HG02571 (cell line): ENCODE results near the gene ATOX1.
"Not testable (repeated sequence)": the region's sequence is repeated elsewhere in the genome, so short reads cannot be mapped to it uniquely, and the experiment has no call there.

Experiments
- ATAC-seq: cut with Tn5 transposase; IDR thresholded peaks from one replicate; pipeline ENCODE4 v1.9.1; 2021; ENCODE audit warnings: mild to moderate bottlenecking, moderate library complexity; ENCODE audit not compliant: unreplicated experiment

The ATOX1 gene, protein sequence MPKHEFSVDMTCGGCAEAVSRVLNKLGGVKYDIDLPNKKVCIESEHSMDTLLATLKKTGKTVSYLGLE

DNA sequence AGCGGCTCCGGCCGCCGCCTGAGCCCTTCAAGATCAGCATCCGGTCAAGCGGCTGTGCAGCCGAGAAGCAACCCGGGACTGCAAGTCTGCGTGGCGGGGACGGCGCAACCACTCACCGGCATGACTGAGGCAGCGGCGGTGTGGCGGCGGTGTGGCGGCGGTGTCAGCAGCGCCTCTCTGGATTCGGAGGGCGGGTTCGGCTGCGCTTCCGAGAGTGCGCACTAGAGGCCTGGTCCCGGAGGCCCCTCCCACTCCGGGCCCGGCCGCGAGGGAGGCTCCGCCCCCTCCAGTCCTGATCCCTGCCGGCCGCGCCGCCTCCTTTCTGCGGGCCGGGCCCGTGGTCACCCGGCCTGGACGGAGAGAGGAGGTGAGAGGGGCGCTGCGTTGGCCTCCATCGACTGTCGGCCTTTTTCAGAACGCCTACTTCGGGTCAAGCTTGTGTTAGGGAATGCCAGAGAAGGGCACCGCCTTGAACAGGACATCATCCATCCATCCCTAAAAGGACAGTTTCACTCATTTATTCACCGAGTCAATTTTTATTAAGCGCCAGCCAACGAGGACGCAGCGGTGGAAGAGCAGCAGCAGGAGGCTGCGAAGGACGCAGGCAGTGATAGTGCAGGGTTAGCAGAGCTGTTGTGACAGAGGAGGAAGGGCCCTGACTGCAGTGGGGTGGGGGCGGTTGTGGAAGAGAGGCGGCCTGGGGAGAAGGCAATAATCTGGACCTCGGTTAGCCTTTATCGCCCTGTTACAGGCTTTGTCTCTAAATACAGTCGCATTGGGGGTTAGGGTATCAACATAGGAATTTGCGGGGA, at the start of gene ATOX1:
Gene ATOX1, minus strand, starts transcription at position 202 of the 812 bp plus-strand sequence. Its CDS starts 80 bp downstream, at position 122.
- peak; percentile 97 for ATAC-seq

DNA sequence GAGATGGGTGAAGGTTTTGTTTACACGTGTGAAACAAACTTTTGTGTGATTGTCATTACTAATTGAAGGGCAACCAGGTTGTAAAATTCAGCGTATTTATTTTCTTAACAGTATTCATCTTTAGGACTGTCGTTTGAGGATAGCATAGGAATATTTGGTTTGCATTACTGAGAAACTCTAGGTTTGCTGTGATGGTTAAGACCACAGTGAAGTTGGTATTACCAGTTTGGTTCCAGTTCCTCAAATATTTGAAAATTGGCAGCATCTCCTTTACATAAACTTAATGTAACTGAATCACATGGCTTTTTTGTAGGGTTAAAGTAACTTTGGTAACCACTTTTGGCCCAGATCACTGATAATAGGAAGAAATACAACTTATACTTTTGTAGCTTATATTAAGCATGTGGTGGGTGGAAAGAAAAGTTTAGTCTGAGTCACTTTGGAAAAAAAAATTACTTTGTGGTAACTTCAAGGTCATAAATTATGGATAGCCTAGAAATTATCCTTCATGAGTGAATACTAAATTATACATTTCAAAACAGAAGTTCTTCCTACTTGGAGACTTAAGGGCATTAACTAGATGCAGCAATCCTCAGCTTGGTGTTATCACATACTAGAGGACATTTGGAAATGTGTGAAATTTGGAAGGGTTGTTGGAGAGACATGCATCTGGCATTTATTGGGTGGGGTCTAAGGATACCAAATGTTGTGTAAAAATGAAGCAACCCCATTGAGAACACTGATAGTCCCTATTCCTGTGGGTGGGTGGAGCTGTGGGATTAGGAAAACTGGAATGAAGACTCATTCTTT, 47.2 kb upstream of the ATOX1 start:
- ATAC-seq = no peak

DNA sequence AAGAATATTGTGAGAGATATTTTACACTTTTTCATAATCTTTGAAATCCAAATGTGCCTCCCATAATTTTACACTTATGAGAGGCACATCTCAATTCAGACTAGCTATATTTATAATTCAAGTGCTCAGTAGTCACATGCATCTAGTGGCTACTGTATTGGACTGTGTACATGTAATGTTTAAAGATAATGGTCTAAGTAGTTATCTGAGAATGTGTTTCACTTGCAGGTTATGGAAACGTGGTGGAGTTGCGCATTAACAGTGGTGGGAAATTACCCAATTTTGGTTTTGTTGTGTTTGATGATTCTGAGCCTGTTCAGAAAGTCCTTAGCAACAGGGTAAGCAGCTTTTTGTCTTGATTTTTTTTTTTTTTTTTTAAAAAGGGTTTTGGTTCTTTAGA, 42.1 kb upstream of the ATOX1 start:
- no peak for ATAC-seq

DNA sequence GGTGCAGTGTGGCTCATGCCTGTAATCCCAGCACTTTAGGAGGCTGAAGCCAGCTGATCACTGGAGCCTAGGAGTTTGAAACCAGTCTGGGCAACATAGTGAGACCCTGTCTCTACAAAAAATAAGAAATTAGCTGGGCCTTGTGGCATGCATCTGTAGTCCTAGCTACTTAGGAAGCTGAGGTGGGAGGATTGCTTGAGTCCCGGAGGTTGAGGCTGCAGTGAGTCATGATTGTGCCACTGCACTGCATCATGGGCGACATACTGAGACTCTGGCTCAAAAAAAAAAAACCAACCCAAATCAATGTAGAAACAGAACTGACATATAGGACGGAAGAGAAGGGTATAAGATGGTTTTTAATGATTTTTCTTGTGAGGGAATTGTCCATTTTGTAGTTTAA, 41.0 kb upstream of the ATOX1 start:
- no peak for ATAC-seq

DNA sequence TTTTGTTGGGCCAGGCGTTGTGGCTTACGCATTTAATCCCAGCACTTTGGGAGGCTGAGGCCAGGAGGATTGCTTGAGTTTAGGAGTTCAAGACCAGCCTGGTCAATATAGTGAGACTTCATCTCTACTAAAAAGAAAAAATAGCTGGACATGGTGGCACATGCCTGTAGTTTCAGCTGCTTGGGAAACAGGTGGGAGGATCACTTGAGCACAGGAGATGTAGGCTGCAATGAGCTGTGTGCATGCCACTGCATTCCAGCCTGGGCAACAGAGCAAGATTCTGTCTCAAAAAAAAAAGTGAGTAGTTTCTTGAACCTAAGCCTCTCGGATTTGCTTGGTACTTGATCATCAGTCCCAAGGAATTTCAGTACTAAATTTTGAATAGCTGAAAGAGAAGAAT, 40.2 kb upstream of the ATOX1 start:
- ATAC-seq = no peak

DNA sequence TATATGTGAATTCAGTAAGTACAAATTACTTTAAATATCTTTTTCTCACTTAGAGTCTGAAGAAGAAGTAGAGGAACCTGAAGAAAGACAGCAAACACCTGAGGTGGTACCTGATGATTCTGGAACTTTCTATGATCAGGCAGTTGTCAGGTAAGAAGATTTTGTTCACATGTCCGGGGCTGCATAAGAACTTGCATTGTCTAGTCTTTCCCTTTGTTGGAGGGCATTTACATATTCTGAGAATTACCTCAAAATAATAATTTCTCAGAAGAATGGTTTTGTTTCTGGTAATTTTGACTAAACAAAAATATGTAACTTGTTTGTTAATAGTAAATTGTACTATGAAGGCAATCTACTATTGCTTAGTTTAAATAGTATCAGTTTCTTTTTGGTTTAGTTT, 37.0 kb upstream of the ATOX1 start:
- no peak for ATAC-seq

DNA sequence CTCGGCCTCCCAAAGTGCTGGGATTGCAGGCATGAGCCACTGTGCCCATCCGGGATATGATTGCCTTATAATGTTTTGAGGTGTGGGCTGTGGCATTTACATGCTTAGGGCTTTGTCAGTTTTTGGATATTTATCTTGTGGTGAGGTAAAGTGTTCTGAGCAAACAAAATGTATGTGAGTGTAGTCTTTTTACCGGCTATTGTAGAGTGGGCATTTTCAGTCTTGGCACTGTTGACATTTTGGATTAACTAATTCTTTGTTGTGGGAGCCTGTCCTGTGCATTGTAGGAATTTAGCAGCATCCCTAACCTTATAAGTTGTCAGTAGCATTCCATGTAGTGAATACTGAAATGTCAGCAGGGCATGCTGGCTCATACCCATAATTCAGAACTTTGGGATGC, 34.9 kb upstream of the ATOX1 start:
- no peak for ATAC-seq

DNA sequence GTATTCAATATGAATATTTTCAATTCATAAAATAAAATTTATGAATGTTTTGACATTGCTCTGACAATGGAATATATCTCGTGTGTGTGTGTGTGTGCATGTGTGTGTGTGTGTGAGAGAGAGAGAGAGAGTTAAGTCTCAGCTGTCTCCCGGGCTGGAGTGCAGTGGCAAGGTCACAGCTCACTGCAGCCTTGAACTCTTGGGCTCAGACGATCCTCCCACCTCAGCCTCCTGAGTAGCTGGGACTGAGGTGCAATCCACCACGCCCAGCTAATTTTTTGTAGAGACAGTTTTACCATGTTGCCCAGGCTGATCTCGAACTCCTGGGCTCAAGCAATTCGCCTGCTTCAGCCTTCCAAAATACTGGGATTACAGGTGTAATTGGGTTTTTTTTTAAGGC, 29.4 kb upstream of the ATOX1 start:
- ATAC-seq = no peak

DNA sequence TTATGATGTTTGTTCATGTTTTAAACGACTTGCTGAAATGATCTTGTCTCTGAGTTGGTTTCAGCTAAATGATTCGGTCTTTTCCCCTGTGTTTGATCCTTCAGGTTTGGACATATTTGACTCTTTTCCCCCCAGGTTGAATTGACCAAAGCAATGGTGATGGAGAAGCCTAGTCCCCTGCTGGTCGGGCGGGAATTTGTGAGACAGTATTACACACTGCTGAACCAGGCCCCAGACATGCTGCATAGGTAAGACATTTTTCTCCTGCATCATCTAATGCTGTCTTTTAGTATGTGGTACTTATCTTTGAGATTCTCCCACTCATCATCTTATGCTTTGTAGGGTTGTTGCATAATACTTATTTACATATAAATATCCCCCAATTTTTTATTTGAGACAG, 28.0 kb upstream of the ATOX1 start:
- no peak for ATAC-seq

DNA sequence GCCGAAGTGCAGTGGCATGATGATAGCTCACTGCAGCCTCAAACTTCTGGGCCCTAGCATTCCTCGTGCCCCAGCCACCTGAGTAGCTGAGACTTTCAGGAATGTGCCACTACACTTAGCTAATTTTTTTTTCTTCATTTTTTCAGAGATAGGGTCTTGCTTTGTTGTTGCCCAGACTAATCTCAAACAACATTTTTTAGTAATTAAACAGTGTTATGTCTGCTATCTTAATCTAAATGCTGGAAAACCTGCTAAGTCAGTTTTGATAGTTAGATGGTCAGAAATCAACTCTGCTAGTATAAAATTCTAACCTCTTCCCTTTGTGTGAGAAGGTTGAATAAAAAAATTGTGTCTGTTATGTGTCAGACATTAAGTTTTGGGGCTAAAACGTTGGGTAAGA, 25.7 kb upstream of the ATOX1 start:
- ATAC-seq = no peak

DNA sequence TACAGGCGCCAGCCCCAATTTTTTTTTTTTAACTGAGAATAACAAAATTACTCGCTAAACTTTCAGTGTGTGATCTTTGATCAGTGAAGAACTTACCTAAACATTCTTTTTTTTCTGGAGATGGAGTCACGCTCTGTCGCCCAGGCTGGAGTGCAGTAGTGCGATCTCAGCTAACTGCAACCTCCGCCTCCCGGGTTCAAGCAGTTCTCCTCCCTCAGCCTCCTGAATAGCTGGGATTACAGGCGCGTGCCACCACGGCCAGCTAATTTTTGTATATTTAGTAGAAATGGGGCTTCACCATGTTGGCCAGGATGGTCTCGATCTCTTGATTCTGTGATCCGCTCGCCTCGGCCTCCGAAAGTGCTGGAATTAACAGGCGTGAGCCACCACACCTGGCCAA, 25.2 kb upstream of the ATOX1 start:
- ATAC-seq = not testable (repeated sequence)

DNA sequence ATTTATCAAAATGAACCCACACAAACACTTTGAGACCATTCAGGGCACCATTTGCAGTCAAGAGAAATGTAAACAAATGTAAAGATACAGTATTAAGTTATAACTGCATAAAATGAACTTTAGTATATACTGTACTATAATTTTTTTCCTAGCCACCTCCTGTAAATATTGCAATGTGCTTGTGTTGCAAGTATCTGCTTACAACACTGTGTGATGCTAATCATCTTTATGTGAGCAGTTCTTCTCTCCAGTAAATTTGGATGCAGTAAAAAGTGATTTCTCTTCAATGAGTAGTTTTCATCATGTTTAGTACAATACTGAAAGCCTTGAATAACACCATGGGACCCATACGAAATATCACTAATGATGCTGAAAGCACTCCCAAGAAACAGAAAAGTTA, 22.8 kb upstream of the ATOX1 start:
- no peak for ATAC-seq

DNA sequence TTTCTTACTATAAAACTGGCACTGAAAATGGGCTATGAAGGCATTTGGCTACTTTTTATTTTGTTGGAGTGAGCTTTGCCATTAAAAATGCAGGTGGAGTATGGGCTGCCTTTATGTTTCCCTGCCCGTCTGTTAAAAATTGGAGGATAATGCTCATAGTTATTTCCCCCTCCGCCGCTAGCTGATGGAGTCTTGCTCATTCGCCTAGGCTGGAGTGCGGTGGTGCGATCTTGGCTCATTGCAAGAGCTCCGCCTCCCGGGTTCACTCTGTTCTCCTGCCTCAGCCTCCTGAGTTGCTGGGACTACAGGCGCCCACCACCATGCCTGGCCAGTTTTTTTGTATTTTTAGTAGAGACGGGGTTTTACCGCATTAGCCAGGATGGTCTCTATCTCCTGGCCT, 21.9 kb upstream of the ATOX1 start:
- no peak for ATAC-seq

DNA sequence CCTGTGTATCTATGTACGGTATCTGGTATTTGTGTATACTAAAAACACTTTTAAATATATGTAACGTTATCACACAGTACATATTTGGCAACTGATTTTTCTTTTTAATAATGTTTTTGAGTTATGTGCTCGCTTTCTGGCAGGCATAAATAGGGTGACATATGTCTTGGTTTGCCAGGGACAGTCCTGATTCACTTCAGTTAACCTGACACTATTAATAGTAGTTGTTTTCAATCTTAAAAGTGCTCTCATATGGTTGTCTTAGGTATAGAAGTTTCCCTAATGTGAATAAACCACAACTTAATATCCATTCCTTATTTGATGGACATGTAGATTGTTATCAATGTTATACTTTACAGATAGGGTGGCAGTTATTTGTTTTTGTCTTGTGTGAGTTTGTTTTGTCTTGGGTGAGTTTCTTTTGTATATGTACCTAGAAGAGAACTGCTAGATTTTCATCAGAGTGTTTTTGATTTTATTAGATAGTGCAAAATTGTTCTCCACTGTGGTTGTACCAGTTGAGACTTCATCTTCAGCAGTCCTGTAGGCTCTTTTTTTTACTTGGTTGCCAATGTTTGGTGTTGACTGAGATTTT, 21.2 kb upstream of the ATOX1 start:
- ATAC-seq = no peak

DNA sequence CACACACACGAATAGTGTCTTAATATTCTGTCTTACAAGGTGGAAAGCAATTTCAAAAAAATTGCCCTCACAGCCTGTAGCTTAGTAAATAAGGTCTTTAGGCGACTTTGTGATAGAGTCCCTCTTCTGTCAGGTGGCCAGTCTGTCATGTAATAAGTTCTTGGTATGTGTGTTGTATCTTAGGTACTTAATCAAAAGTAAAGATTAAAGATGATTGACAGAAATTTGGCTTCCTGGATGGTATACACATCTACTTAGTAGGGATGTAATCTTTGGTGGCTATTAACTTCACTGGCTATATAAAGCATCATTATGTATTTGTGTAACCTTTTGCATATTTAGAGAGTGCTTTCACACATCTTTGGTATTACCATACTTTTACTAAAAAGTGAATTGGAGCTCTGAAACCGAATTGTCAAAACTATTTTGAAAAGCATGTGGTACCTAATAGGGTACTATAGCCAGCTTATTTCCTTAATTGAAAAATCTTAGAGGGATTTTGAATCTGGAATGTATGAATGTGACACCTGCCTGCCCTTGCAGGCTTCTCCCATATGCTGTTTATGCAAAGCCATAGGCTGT, 16.7 kb upstream of the ATOX1 start:
- no peak for ATAC-seq

DNA sequence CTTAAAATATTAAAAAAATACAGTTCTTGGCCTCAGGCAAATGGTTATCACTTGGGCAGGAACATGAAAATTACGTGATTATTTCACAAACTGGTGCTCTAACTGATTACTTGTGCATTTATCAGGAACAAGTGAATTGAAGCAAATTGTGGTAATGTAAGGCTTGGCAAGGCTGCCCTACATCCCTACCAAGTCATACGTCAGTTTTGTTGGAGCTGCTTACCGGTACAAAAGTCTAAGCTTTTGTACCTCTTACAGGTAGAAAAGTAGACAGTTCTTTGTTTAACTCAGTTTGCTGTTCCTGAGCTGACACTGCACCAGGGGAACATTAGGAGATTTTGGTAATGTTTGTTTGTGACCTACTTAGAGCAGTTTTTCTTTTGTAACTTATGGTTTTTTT, 15.5 kb upstream of the ATOX1 start:
- ATAC-seq = no peak

DNA sequence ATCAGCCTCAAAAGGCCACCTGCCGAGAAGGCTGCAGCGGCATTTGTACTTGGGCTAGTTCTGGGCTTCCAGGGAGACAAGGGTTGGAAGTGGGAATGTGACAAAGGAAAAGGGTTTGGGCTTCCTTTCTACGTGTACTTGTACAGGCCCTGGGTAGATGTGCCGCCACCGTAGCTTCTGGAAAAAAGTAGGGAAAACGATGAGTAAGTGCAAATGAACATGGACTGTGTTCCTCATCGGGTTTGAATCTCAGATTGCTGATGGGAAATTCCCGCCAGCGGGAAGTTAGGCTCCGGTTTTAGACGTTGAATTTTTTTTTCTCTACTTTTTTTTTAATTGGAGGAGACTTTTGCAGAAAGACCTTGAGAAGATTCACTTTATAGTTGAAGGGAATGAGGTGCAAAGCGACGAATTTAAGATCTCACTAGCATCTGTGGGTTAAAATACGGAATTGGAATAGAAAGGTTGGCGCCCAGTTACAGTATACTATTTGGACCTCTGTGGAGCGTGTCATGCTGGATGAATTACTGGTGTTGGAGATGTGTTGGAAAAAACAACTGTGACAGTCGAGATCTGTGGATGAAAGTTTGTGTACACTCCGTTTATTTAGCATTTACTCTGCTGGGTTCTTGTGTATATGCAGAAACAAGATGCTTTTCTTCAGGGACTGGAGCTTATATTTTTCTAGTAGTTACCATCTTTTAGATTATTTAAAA, 14.6 kb upstream of the ATOX1 start:
- no peak for ATAC-seq

DNA sequence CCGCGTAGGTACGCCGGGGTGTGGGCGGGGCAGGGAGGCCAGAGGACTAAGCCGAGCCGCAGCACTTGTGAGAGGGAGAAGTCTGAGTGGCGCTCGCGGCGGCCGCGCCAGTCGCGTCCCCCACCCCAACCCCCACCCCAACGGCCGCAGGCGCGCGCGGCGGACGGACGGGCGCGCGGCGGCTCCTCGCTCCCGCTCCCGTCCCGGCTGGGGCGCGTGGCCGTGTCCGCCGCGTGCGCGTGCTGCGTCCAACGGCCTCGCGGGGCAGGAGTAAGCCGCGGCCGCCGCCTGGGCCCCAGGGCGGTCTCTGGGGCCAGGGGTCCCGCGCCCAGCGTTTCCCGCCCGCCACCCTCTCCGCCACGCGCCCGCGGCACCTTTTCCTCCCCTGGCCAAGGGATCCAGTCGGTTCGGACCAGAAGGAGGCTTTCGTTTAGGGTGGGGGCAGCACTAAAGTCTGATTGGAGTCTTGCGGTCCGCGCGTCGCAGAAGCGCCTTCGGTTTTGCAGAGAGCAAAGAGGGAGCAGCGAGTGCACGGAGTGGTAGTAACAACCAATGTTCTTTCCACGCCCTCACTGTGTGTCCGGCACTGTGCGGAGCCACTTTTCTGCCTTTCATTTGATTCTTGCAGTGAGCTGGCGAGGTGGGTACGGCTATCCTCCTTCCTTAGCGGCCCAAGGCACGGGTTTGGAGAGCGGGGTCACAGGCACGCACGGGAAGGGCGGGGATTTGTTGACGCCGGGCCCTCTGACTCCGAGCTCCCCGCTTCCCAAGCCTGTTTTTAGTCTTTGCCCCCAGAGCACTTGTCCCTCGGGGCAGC, 13.8 kb upstream of the ATOX1 start:
- ATAC-seq = no peak

DNA sequence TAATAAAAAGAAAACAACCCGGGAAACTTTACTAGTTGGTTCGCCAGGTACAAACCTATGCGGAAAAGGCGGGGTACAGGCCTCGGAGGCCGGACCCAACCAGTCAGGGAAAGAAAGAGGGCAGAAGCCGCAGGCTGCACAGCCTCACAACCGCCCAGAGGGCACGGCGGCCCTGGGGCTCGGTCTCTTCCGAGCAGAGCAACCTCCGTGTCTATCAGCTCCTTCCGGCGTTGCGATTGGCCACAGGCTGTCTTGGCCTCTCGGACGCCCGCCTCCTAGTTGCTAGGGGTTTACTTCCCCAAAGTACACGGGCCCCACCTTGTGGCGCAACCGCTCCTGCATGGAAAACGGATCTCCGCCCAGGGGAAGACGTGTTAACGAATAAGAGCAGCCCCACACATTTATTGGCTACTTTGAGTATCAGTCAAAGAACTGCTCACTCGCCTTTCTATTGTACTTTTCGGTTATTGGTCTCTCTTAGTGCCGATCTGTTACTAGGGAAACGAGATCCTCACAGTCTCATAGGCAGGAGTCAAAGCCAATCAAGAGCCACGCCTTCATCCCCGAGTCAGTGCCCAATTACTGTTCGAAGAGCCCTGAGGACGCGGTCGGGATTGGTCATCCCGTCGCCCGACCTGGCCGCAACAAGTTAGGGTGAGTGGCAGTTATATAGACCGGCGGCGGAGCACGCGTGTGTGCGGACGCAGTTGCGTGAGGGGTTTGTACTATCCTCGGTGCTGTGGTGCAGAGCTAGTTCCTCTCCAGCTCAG, 13.0 kb upstream of the ATOX1 start, which contains the start of gene G3BP1:
Gene G3BP1, plus strand, starts transcription at position 696 of the 770 bp plus-strand sequence. CDS start 14,667 bp downstream, outside the sequence.
- ATAC-seq = peak; percentile 79
